ELR (cell line): ENCODE measurements around the gene KIF9.
"Not testable (repeated sequence)": the region's sequence is repeated elsewhere in the genome, so short reads cannot be mapped to it uniquely, and the experiment has no call there.

Source experiments
- DNase-seq: peaks from one replicate; pipeline ENCODE4 v3.0.0-alpha.2; 2015; ENCODE audit warnings: low read depth

Gene KIF9

GRCh38 chr3:47294392-47294791, 11.8 kb upstream of the KIF9 start:
- DNase-seq = no peak

DNA sequence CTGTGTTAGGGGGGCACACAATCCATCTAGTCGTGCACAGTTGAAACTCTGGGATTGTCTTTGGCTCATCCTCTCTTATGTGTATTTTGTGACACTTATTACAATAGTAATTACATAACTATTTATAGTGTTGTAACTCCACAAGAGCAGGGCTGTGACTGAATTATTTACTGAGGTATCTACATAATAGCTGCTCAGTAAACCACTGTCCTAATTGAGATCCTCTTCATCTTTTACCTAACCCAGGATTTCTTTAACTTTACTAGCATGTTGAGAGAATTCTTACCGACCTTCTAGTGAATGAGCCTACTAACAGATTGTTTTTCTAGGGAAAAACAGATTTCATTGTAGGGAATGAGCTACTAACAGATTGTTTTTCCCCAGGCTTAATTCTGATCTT, 11.2 kb upstream of the KIF9 start:
- no peak for DNase-seq

DNA sequence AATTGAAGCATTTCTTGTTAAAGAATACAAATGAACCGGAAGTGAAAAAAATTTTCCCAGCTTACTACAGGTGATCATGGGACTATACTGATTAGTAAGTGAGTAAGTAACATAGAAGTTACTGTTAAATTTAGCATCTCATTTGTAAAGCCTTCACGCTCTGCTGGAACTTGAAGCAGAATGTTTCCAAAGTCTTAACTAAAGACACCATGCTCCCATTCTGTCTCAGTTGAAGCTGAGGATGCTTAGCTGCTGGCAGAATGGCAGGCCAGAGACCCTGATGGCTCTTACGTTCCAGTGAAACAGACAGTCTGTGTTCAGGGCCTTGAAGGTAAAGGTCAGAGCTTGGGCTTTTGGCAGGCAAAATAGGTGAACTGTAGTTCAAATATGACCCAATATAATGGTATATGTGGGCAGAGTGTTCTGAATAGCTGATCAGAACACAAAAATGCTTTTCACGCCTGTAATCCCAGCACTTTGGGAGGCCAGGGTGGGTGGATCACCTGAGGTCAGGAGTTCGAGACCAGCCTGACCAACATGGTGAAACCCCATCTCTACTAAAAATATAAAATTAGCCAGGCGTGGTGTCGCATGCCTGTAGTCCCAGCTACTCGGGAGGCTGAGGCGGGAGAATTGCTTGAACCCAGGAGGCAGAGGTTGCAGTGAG, 9.3 kb upstream of the KIF9 start:
- not testable (repeated sequence) for DNase-seq

- no peak for DNase-seq
Observed at GRCh38 chr3:47291158-47291753, 8.7 kb upstream of the KIF9 start.

DNA sequence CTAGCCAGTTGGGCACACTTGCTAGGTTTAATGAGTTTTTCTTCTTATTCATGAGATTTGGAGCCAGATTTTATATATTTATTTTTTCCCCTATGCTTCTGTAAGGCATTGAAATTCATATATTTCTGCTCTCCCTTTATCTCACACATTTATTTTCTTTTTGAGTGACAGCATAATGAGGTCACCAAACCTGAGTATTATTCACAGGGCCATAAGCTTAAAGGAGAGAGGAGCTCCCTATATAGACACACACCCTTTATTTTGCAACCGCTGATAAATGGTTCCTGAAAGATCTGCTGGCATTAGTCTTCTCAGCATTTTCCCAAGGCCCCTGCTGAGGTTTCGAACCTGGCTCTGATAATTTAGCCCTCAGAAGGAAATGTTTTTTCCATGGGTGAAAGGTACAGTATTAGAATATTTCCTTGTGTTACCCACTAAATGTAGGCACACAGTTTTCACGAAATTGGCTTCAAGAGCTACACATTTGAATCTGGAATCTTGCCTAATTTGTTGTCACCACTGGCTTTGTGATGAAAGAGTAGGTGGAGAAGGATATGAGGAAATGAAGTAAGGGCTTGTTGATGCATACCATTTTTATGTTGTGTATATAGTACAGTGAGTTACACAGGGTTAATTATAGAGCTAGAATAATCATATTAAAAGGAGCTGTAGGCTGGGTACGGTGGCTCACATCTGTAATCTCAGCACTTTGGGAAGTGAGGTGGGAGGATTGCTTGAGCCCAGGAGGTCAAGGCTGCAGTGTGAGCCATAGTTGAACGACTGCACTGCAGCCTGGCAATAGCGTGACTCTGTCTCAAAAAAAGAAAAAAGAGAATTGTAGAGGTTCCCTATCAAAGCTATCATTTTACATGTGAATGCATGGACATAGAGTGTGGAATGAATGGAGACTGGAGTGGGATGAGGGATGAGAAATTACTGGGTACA, 6.6 kb upstream of the KIF9 start:
- no peak for DNase-seq

- DNase-seq = peak; percentile 35
Observed at GRCh38 chr3:47283591-47284364, 1.2 kb upstream of the KIF9 start.

GRCh38 chr3:47283193-47283537, 566 bp upstream of the KIF9 start:
- peak; percentile 31 for DNase-seq

GRCh38 chr3:47280519-47280918, 2.1 kb downstream of the KIF9 start:
- DNase-seq = no peak

DNA sequence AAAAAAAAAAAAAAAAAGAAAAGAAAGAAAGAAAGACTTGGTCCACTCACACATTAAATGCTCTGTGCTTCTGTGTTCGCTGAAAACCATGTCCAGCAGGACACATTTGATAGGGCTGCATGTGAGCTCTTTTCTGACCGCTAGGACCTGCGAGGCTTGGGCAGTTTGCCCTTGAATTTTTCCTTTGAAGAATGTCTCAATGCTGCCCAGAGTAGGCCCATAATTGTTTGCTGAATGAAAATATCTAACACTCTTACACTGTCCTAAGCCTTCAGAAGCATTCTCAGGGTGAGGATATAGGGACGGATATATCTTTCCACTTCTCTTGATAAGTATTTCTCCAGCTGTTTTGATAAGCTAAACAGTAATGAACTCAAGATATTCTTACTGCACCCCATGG, 6.0 kb downstream of the KIF9 start:
- DNase-seq = no peak

DNA sequence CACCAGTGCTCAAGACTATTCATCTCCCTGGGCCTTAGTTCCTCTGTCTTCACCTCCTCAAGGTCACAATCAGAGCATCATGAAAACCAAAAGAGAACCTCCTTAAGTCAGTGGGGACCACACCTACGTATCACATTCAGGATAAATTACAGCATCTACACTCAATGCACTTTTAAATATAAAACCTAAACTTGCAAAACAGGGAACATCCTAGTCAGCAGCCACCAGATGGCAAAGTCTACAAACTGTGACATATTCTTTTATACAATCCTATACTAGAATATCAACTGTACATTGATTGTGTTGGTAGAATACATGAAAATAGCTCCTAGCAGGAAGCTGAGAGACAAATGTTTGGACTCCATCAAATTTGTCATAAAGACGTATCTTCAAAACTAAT, 7.9 kb downstream of the KIF9 start:
- no peak for DNase-seq

DNA sequence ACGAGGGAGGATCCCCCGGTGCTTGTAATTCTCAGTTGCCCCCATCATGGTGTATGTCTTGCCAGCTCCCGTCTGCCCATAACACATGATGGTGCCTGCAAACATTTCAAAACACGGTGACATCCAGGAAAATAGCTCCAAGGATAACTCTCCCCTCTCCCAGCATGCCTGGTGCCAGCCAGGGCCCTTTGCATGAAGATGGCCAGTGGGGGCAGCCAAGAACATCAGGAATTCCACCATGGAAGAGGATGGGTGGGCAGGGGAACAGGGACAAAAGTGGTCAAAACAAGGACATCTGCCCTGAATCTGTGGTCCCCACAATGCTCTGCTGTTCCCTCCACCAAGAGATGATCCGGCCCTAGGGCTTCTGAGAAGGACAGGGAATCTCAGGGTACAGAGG, 9.0 kb downstream of the KIF9 start:
- no peak for DNase-seq

DNA sequence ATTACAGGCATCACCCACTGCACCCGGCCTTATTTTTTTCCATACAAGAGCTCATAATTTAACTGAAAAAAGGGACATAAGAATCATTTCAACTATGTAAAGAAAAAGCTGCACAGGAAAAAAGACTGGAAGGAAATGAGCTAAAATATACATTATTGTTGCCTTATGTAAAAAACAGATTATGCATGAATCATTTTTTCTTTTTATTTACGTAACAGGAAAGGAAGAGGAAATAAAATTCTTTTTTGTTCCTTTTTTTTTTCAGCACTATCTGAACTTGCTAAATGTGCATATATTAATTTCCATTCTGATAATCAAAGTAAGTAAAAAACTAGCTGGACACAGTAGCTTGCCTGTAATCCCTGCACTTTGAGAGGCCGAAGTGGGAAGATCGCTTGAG, 12.1 kb downstream of the KIF9 start:
- DNase-seq = no peak

DNA sequence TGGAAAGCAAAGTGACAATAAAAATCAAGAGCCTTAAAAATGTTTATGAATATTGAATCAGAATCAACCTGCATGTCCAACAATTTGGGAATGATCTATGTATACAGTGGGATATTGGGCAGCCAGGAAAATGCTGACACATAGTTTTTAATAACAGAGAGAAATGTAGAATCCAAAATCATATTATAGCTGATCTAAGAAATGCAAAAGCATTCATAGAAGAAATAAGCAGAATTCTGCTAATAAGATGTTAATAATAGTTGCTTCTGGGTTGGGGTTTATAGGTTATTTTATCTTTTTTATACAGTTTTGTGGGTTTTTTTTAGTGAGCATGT, 15.1 kb downstream of the KIF9 start:
- no peak for DNase-seq

DNA sequence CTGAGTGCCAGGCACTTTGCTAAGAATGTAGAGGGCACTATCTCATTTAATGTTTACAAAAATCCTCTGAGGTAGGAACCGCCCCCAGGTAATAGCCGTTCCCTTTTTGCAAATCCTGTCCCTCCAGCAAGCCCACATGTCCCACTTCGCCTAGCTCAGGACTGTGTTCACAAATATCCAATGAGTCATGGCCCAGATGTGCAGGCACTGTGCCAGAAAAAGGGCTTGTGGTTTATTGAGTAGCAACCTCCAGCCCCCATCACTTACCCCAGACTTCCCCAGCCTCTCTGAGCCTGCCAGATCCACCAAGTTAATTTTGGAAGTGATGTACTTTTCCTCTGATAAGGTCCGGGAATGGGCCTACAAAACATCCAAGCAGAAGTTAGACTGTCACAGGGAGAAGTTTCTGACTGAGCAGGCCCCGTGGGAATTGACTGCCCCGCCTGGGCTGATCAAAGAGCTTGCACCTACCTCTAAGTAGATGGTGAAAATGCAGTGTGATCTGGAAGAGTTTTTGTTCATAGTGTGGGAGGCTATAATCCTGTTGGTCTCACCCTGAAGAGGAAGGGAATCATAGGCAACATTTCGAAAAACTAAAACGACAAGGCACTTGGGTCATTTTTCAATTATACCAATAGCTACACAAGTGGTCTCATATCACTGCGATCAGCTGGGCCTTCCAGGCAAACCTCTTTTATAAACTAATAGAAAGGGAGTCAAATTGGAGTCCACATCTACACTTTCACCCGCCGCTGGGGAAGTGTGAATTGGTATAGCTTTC, 15.7 kb downstream of the KIF9 start:
- DNase-seq = peak; percentile 89

DNA sequence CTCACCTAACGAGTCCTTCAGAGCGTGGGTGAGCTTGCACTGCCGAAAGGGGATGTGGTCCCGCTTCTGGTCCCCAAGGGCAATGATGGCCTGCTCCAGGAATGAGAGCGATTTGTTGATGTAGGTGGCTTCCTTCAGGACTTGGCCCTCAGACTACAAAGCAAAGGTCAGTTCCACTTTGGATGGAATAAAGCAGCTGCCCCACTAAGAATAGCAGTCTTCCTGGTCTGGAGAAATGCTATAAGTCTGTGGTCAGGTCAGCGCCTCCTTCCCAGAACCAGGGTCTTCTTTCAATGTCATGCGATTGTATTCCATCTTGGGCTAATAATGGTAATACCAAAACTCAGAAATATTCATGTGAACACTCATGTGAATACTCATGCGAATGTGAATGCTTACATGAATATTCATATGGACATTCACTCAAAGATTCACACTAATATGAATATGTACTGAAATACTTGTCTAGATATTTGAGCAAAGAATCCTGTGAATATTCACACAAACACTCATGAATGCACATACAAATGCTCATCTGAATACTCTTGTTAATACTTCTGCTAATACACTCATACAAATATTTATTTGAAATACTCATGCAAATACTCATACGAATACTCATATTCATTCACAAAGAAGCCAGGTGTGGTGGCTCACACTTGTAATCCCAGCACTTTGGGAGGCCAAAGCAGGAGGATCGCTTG, 16.7 kb downstream of the KIF9 start:
- DNase-seq = no peak

GRCh38 chr3:47265008-47265407, 17.6 kb downstream of the KIF9 start:
- DNase-seq = no peak

DNA sequence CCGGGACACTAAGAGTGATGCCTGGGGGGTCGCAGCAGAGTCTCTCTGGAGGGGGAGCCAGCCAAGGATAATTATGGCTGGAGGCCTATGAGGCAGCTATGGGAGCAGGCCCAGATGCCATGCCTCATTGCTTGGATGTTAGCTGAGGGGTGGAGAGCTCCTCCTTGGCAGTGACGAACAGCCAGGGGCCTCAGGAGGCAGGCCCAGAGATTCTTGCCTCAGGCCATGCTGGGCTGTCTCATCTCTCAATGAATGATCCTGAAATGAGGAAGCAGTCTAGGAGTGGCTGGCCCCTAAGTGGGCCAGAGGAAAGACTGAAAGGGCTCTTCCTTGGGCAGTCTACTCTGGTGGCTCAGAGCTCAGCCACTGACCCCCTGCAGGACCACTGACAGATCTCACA, 21.3 kb downstream of the KIF9 start:
- DNase-seq = peak; percentile 83

DNA sequence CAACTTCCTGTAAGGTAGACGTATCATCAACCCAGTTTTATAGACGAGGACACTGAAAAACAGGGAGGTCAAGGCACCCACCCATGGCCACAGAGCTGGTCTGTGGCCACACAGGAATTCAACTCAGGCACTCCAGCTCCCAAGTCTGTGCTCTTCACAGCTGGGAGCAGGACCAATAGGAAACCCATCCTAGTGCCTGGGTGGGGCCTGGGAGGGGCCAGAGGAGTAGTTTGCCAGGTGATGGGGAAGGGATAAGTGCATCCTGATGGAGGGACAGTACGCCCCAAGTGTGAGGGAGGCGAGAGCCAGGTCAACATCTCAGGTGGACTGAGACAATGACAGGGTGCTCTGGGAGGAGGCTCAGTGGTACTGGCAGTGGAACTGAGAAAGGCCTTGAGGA, 22.0 kb downstream of the KIF9 start:
- DNase-seq = no peak

DNA sequence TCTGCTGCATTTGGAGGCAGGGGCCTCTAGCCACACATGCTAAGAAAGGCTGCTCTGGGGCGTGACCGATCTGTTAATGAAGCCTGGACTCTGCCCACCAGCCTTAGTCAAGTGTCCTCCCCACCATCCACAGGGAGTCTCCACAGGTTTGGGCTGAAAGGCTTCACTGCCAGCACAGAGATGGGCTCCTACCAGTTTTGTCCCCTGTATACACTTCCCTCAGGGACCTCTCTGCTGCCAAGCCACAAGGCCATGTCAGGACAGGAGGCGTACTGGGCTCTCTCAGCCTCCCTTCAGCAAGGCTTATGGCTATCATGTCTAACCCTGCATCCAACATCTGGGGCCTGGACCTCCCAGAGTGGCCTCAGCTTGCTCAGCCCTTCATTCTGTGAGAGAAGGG, 23.5 kb downstream of the KIF9 start:
- DNase-seq = no peak

DNA sequence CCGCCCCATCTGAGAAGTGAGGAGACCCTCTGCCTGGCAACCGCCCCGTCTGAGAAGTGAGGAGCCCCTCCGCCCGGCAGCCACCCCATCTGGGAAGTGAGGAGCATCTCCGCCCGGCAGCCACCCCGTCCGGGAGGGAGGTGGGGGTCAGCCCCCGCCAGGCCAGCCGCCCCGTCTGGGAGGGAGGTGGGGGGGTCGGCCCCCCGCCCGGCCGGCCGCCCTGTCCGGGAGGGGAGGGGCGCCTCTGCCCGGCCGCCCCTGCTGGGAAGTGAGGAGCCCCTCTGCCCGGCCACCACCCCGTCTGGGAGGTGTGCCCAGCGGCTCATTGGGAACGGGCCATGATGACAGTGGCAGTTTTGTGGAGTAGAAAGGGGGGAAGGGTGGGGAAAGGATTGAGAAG, 26.3 kb downstream of the KIF9 start:
- not testable (repeated sequence) for DNase-seq

GRCh38 chr3:47251689-47252088, 30.9 kb downstream of the KIF9 start:
- no peak for DNase-seq
